Dermis microvascular lymphatic vessel endothelial cell (primary cell): ENCODE measurements around the gene CD86. TPM values are rescaled to one million over a fixed set of nuclear protein-coding genes. Genes with fewer than 3 reads are reported as not detected.

Experiments used
- DNase-seq, 2 donors: peaks; one replicate each; pipeline versions ENCODE4 v3.0.0 to v3.0.0-alpha.2; 2010; ENCODE audit warnings: low read depth in 2 of 2
- total RNA-seq: library from RNA; depleted of rRNA; stranded (reverse); fragments of >200 nt; gene quantifications from 2 replicates; pipeline ENCODE4 v1.2.1, GENCODE V29; 2014

Gene CD86
- total RNA-seq, 1 donor from 2014 or later = not detected

GRCh38 chr3:122060040-122060698 lies 5.0 kb downstream of the CD86 start:
- no peak for DNase-seq

GRCh38 chr3:122063908-122064307 lies 8.7 kb downstream of the CD86 start:
- no peak for DNase-seq

GRCh38 chr3:122064326-122064725 lies 9.2 kb downstream of the CD86 start:
- DNase-seq = no peak

- peak; percentile 60 to 70 for DNase-seq
Measured at GRCh38 chr3:122066331-122067213, 11.4 kb downstream of the CD86 start.

- DNase-seq = no peak
Measured at GRCh38 chr3:122067214-122067550, 12.0 kb downstream of the CD86 start.

GRCh38 chr3:122067588-122068240 lies 12.6 kb downstream of the CD86 start:
- no peak for DNase-seq

- no peak for DNase-seq
Measured at GRCh38 chr3:122074621-122075265, 19.6 kb downstream of the CD86 start.

GRCh38 chr3:122076491-122077292 lies 21.5 kb downstream of the CD86 start:
- peak in 1 of 2 donors; percentile 35 for DNase-seq

GRCh38 chr3:122077293-122078234 lies 22.4 kb downstream of the CD86 start:
- no peak for DNase-seq

GRCh38 chr3:122078235-122078935 lies 23.2 kb downstream of the CD86 start:
- DNase-seq = no peak

GRCh38 chr3:122079524-122080206 lies 24.5 kb downstream of the CD86 start:
- no peak for DNase-seq

GRCh38 chr3:122080207-122080587 lies 25.0 kb downstream of the CD86 start:
- no peak for DNase-seq

GRCh38 chr3:122081543-122082247 lies 26.5 kb downstream of the CD86 start:
- no peak for DNase-seq

- no peak for DNase-seq
Measured at GRCh38 chr3:122082357-122082756, 27.2 kb downstream of the CD86 start.

GRCh38 chr3:122084799-122085198 lies 29.6 kb downstream of the CD86 start:
- DNase-seq = no peak

GRCh38 chr3:122085673-122086072 lies 30.5 kb downstream of the CD86 start:
- no peak for DNase-seq

- no peak for DNase-seq
Measured at GRCh38 chr3:122088531-122088930, 33.4 kb downstream of the CD86 start.
